ENCODE data around the gene FFAR1. TPM values are rescaled to one million over a fixed set of nuclear protein-coding genes. Genes with fewer than 3 reads are reported as not detected.

Gene FFAR1
- total RNA-seq, 1 experiment from 2014 or later = not detected

GRCh38 chr19:35309481-35310279, 38.0 kb upstream of the FFAR1 start:
- Histone ChIP-seq H3K4me3 (ENCODE audit: insufficient read depth, low read depth, low read length) (no peak overlapping the region), H3K27me3 (ENCODE audit: control insufficient read depth, insufficient read depth, low read length) (no peaks in the 10 kb centered on the region), H3K36me3 (replicated peaks; ENCODE audit: control insufficient read depth, insufficient read depth, low read length) (no peaks in the 10 kb centered on the region)
- no peak for DNase-seq

- DNase-seq = no peak
Measured at GRCh38 chr19:35310331-35310730, 37.4 kb upstream of the FFAR1 start.

GRCh38 chr19:35310811-35311465, 36.8 kb upstream of the FFAR1 start:
- H3K36me3 ChIP-seq (replicated peaks; ENCODE audit: control insufficient read depth, insufficient read depth, low read length) = no peaks in the 10 kb centered on the region

More at GRCh38 chr19:35310331-35310730, 37.4 kb upstream of the FFAR1 start:
- Histone ChIP-seq H3K4me3 (ENCODE audit: insufficient read depth, low read depth, low read length) (no peak overlapping the region), H3K36me3 (replicated peaks; ENCODE audit: control insufficient read depth, insufficient read depth, low read length) (no peaks in the 10 kb centered on the region), H3K27me3 (ENCODE audit: control insufficient read depth, insufficient read depth, low read length) (no peaks in the 10 kb centered on the region)

GRCh38 chr19:35311901-35312665, 35.6 kb upstream of the FFAR1 start:
- H3K36me3 ChIP-seq (replicated peaks; ENCODE audit: control insufficient read depth, insufficient read depth, low read length) = no peaks in the 10 kb centered on the region
- DNase-seq = no peak
- no peak overlapping the region for H3K4me3 ChIP-seq (ENCODE audit: insufficient read depth, low read depth, low read length)
- H3K27me3 ChIP-seq (ENCODE audit: control insufficient read depth, insufficient read depth, low read length) = no peaks in the 10 kb centered on the region

More at GRCh38 chr19:35310811-35311465, 36.8 kb upstream of the FFAR1 start:
- Histone ChIP-seq H3K27me3 (ENCODE audit: control insufficient read depth, insufficient read depth, low read length) (no peaks in the 10 kb centered on the region), H3K4me3 (ENCODE audit: insufficient read depth, low read depth, low read length) (no peak overlapping the region)
- no peak for DNase-seq

GRCh38 chr19:35313587-35313986, 34.1 kb upstream of the FFAR1 start:
- Histone ChIP-seq H3K4me3 (ENCODE audit: insufficient read depth, low read depth, low read length) (no peak overlapping the region), H3K27me3 (ENCODE audit: control insufficient read depth, insufficient read depth, low read length) (no peaks in the 10 kb centered on the region), H3K36me3 (replicated peaks; ENCODE audit: control insufficient read depth, insufficient read depth, low read length) (no peaks in the 10 kb centered on the region)
- DNase-seq = no peak

GRCh38 chr19:35314031-35314430, 33.7 kb upstream of the FFAR1 start:
- no peaks in the 10 kb centered on the region for H3K27me3 ChIP-seq (ENCODE audit: control insufficient read depth, insufficient read depth, low read length)
- DNase-seq = no peak
- H3K4me3 ChIP-seq (ENCODE audit: insufficient read depth, low read depth, low read length) = no peak overlapping the region
- H3K36me3 ChIP-seq (replicated peaks; ENCODE audit: control insufficient read depth, insufficient read depth, low read length) = no peaks in the 10 kb centered on the region

GRCh38 chr19:35314858-35315470, 32.7 kb upstream of the FFAR1 start:
- Histone ChIP-seq H3K36me3 (replicated peaks; ENCODE audit: control insufficient read depth, insufficient read depth, low read length) (no peaks in the 10 kb centered on the region), H3K4me3 (ENCODE audit: insufficient read depth, low read depth, low read length) (no peak overlapping the region), H3K27me3 (ENCODE audit: control insufficient read depth, insufficient read depth, low read length) (no peaks in the 10 kb centered on the region)
- DNase-seq = no peak

GRCh38 chr19:35315883-35316282, 31.8 kb upstream of the FFAR1 start:
- Histone ChIP-seq H3K36me3 (replicated peaks; ENCODE audit: control insufficient read depth, insufficient read depth, low read length) (no peaks in the 10 kb centered on the region), H3K4me3 (ENCODE audit: insufficient read depth, low read depth, low read length) (no peak overlapping the region), H3K27me3 (ENCODE audit: control insufficient read depth, insufficient read depth, low read length) (no peaks in the 10 kb centered on the region)
- DNase-seq = no peak

- Histone ChIP-seq H3K4me3 (ENCODE audit: insufficient read depth, low read depth, low read length) (no peak overlapping the region), H3K27me3 (ENCODE audit: control insufficient read depth, insufficient read depth, low read length) (no peaks in the 10 kb centered on the region), H3K36me3 (replicated peaks; ENCODE audit: control insufficient read depth, insufficient read depth, low read length) (no peaks in the 10 kb centered on the region)
- DNase-seq = no peak
Measured at GRCh38 chr19:35316560-35316959, 31.1 kb upstream of the FFAR1 start.

GRCh38 chr19:35317464-35318043, 30.1 kb upstream of the FFAR1 start:
- H3K36me3 ChIP-seq (replicated peaks; ENCODE audit: control insufficient read depth, insufficient read depth, low read length) = no peaks in the 10 kb centered on the region
- H3K27me3 ChIP-seq (ENCODE audit: control insufficient read depth, insufficient read depth, low read length) = no peaks in the 10 kb centered on the region
- DNase-seq = no peak
- H3K4me3 ChIP-seq (ENCODE audit: insufficient read depth, low read depth, low read length) = no peak overlapping the region

- DNase-seq = no peak
Measured at GRCh38 chr19:35318679-35319448, 28.8 kb upstream of the FFAR1 start.

GRCh38 chr19:35320065-35320713, 27.5 kb upstream of the FFAR1 start:
- Histone ChIP-seq H3K36me3 (replicated peaks; ENCODE audit: control insufficient read depth, insufficient read depth, low read length) (no peaks in the 10 kb centered on the region), H3K4me3 (ENCODE audit: insufficient read depth, low read depth, low read length) (no peak overlapping the region), H3K27me3 (ENCODE audit: control insufficient read depth, insufficient read depth, low read length) (no peaks in the 10 kb centered on the region)
- no peak for DNase-seq

More at GRCh38 chr19:35318679-35319448, 28.8 kb upstream of the FFAR1 start:
- H3K27me3 ChIP-seq (ENCODE audit: control insufficient read depth, insufficient read depth, low read length) = no peaks in the 10 kb centered on the region
- no peak overlapping the region for H3K4me3 ChIP-seq (ENCODE audit: insufficient read depth, low read depth, low read length)
- no peaks in the 10 kb centered on the region for H3K36me3 ChIP-seq (replicated peaks; ENCODE audit: control insufficient read depth, insufficient read depth, low read length)

GRCh38 chr19:35321291-35321690, 26.4 kb upstream of the FFAR1 start:
- H3K36me3 ChIP-seq (replicated peaks; ENCODE audit: control insufficient read depth, insufficient read depth, low read length) = no peaks in the 10 kb centered on the region

More at GRCh38 chr19:35321291-35321690, 26.4 kb upstream of the FFAR1 start:
- no peak overlapping the region for H3K4me3 ChIP-seq (ENCODE audit: insufficient read depth, low read depth, low read length)
- H3K27me3 ChIP-seq (ENCODE audit: control insufficient read depth, insufficient read depth, low read length) = no peaks in the 10 kb centered on the region
- DNase-seq = no peak
